DOHH2 (cell line): ENCODE results near the gene CTTNBP2.

Source experiments
- EZH2phosphoT487 ChIP-seq: fragments of 200-600 bp; sonication (generic); IDR thresholded peaks from 2 replicates; pipeline ENCODE4 v1.6.1; 2017; ENCODE audit warnings: borderline replicate concordance, mild to moderate bottlenecking, antibody characterized with exemption, low read length, moderate library complexity, mixed read lengths
- TF ChIP-seq, protein P1 (sequence below): fragments of 200-600 bp; sonication (generic); IDR thresholded peaks from one replicate; pipeline ENCODE4 v1.5.1; 2014; ENCODE audit warnings: antibody characterized with exemption, mild to moderate bottlenecking, low read depth, low read length; ENCODE audit not compliant: poor library complexity, severe bottlenecking

DNA sequence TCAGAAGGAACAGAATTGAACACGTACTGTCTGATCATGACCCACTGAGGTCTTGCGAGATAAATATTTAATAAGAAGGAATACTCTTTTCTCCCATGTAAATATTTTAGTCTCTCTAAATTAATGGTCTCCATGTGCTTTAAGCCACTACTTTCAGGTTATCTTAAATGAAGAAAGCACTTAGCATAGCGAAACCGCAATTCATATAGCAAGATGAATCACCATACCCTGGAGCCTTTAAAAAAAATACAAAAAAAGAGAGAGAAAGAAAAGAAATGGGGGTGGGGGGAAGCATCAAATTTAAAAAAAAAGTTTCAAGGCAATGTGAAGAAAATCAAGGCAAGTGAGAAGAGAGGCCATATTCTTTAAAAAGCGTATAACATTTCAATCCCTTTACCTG, 82.5 kb downstream of the CTTNBP2 start:
- TF ChIP-seq, protein P1, sequence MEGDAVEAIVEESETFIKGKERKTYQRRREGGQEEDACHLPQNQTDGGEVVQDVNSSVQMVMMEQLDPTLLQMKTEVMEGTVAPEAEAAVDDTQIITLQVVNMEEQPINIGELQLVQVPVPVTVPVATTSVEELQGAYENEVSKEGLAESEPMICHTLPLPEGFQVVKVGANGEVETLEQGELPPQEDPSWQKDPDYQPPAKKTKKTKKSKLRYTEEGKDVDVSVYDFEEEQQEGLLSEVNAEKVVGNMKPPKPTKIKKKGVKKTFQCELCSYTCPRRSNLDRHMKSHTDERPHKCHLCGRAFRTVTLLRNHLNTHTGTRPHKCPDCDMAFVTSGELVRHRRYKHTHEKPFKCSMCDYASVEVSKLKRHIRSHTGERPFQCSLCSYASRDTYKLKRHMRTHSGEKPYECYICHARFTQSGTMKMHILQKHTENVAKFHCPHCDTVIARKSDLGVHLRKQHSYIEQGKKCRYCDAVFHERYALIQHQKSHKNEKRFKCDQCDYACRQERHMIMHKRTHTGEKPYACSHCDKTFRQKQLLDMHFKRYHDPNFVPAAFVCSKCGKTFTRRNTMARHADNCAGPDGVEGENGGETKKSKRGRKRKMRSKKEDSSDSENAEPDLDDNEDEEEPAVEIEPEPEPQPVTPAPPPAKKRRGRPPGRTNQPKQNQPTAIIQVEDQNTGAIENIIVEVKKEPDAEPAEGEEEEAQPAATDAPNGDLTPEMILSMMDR, result no peak
- TF ChIP-seq EZH2phosphoT487, result no peak
